ENCODE measurements around the gene CDS2. TPM values are rescaled to one million over a fixed set of nuclear protein-coding genes. Genes with fewer than 3 reads are reported as not detected.
"Not testable (repeated sequence)": the region's sequence is repeated elsewhere in the genome, so short reads cannot be mapped to it uniquely, and the experiment has no call there.

The CDS2 gene
- polyA plus RNA-seq, 3 donors from 2014 or later, result 50.1 to 61.1 (median 54.8) TPM

- Mint-ChIP-seq H3K4me1 (peaks cover 6 to 18% of the 10 kb centered on the region in 2 donors), H3K36me3 (peaks cover 27 to 60% (median 43%) of the 10 kb centered on the region in 3 donors)
- H3K27me3 Mint-ChIP-seq (ENCODE audit: low read depth in 3 of 3); H3K9me3 Mint-ChIP-seq; H3K27ac Mint-ChIP-seq; H3K4me3 Mint-ChIP-seq; DNase-seq: not testable (repeated sequence)
These were observed 26.9 kb upstream of the CDS2 start for GRCh38 chr20:5099909-5100308.

DNA sequence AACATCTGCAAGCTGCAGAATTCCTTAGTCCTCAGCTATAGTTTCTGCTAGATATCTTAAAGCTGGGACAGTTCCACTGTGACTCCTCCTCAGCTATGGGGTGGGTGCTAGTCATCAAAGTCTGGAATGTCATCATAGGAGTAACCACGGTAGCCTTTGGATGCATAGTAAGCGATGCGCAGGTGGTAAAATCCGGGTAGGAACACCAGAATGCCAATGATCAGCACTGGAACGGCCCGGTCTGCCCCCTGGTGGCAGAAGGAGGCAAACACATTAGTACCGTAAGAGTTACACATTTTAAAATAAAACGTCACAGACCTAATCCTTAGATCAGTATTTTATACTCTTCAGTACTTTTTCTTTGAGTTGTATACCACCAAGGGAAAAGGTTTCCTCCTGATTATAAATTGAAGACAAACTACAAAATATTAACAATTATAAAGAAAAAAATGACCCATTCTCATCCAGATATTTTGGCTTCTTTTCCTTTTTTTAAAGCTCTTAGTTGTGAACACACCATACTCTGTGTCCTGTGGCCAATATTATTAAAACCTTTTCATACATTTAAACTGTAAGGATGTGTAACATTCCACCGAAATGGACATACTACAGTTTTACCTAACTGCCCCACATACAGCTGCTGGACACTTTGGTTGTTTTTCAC lies 26.0 kb upstream of the CDS2 start:
- peak overlapping the region; percentile 1 to 79 (median 58) for H3K27ac Mint-ChIP-seq
- DNase-seq, result peak; percentile 64 to 71 (median 67)
- H3K36me3 Mint-ChIP-seq, result peaks cover 27 to 55% (median 38%) of the 10 kb centered on the region in 3 donors
- H3K4me1 Mint-ChIP-seq, result peaks cover 6 to 18% of the 10 kb centered on the region in 2 donors
- H3K4me3 Mint-ChIP-seq, result peak overlapping the region in 1 of 5 donors; percentile 40
- H3K9me3 Mint-ChIP-seq, result no peaks in the 10 kb centered on the region
- no peaks in the 10 kb centered on the region for H3K27me3 Mint-ChIP-seq (ENCODE audit: low read depth in 3 of 3)

- peaks cover 22 to 50% (median 23%) of the 10 kb centered on the region in 3 donors for H3K36me3 Mint-ChIP-seq
- peaks cover 0 to 1% (median 0%) of the 10 kb centered on the region in 3 donors for H3K27me3 Mint-ChIP-seq (ENCODE audit: low read depth in 3 of 3)
- no peaks in the 10 kb centered on the region for H3K9me3 Mint-ChIP-seq
- peak overlapping the region in 1 of 6 donors; percentile 36 for H3K27ac Mint-ChIP-seq
- no peak overlapping the region for H3K4me3 Mint-ChIP-seq
- DNase-seq, result no peak
- H3K4me1 Mint-ChIP-seq, result peaks cover 6 to 18% of the 10 kb centered on the region in 2 donors
These were observed 22.3 kb upstream of the CDS2 start for GRCh38 chr20:5104479-5104878.

DNA sequence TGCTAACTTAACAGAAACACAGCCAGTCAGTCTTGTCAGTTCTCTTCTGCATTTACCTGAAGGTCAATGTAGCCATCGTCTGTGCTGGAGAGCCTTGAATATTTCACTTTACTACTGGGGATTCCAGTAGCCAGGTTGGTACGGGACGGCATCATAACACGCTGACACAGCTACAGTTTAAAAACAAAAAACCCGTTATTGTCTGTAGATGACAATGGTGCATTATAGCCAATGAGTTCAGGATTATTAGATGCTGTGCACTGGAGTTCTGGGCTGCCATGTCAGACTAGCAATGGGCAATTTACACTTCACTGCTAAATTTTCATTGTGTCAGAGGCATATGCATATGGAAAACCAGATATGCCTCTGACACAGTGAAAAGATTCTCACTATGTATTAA lies 17.5 kb upstream of the CDS2 start:
- Mint-ChIP-seq H3K4me3 (no peak overlapping the region), H3K9me3 (no peaks in the 10 kb centered on the region), H3K27me3 (ENCODE audit: low read depth in 3 of 3) (peaks cover 3 to 16% (median 7%) of the 10 kb centered on the region in 3 donors), H3K27ac (peak overlapping the region in 2 of 6 donors; percentile 17 to 49), H3K4me1 (peaks cover 18 to 19% of the 10 kb centered on the region in 2 donors), H3K36me3 (peaks cover 4 to 20% (median 10%) of the 10 kb centered on the region in 3 donors)
- DNase-seq, result no peak

DNA sequence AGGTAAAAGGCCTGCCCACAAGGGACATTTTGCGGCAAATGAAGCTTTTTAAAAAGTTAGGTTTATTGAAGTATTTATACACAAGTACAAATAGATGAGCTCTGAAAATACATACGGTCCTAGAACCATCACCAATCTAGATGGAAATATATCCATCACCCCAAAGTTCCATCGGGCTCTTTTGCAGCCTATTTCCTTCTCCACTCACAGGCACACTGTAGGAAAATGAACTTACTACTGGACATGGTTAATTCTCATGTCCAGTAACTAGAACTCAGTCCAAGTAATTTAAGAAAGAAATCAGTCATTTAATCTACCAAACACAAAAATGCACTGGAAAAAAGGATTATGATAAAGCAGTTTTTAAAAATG lies 13.2 kb upstream of the CDS2 start:
- Mint-ChIP-seq H3K36me3 (peaks cover 4 to 23% (median 14%) of the 10 kb centered on the region in 3 donors), H3K9me3 (no peaks in the 10 kb centered on the region), H3K27me3 (ENCODE audit: low read depth in 3 of 3) (peaks cover 2 to 16% (median 8%) of the 10 kb centered on the region in 3 donors), H3K4me1 (peaks cover 27 to 33% of the 10 kb centered on the region in 2 donors), H3K27ac (peak overlapping the region; percentile 95 to 98 (median 98)), H3K4me3 (peak overlapping the region; percentile 90 to 97 (median 95))
- no peak for DNase-seq

- Mint-ChIP-seq H3K4me3 (peak overlapping the region in 3 of 5 donors; percentile 18 to 60 (median 41)), H3K9me3 (no peaks in the 10 kb centered on the region)
These were observed 12.4 kb upstream of the CDS2 start for GRCh38 chr20:5114403-5114802.

GRCh38 chr20:5116875-5117274 lies 9.9 kb upstream of the CDS2 start:
- H3K36me3 Mint-ChIP-seq, result peaks cover 4 to 13% (median 12%) of the 10 kb centered on the region in 3 donors
- peaks cover 41 to 55% of the 10 kb centered on the region in 2 donors for H3K4me1 Mint-ChIP-seq
- H3K27ac Mint-ChIP-seq, result no peak overlapping the region
- peaks cover 2 to 20% (median 19%) of the 10 kb centered on the region in 3 donors for H3K27me3 Mint-ChIP-seq (ENCODE audit: low read depth in 3 of 3)
- no peak overlapping the region for H3K4me3 Mint-ChIP-seq
- DNase-seq, result no peak
- H3K9me3 Mint-ChIP-seq, result no peaks in the 10 kb centered on the region

More at GRCh38 chr20:5114403-5114802, 12.4 kb upstream of the CDS2 start:
- no peak for DNase-seq
- peaks cover 4 to 16% (median 13%) of the 10 kb centered on the region in 3 donors for H3K36me3 Mint-ChIP-seq
- H3K27ac Mint-ChIP-seq, result peak overlapping the region; percentile 73 to 98 (median 90)
- peaks cover 33 to 39% of the 10 kb centered on the region in 2 donors for H3K4me1 Mint-ChIP-seq
- peaks cover 2 to 16% (median 11%) of the 10 kb centered on the region in 3 donors for H3K27me3 Mint-ChIP-seq (ENCODE audit: low read depth in 3 of 3)

- peaks cover 28 to 42% of the 10 kb centered on the region in 2 donors for H3K4me1 Mint-ChIP-seq
- DNase-seq, result no peak
- peaks cover 4 to 13% (median 12%) of the 10 kb centered on the region in 3 donors for H3K36me3 Mint-ChIP-seq
- peak overlapping the region; percentile 80 to 97 (median 90) for H3K27ac Mint-ChIP-seq
- peaks cover 0 to 13% (median 6%) of the 10 kb centered on the region in 3 donors for H3K27me3 Mint-ChIP-seq (ENCODE audit: low read depth in 3 of 3)
- H3K4me3 Mint-ChIP-seq, result peak overlapping the region; percentile 92 to 97 (median 94)
- no peaks in the 10 kb centered on the region for H3K9me3 Mint-ChIP-seq
These were observed 8.3 kb upstream of the CDS2 start for GRCh38 chr20:5118220-5119142.

DNA sequence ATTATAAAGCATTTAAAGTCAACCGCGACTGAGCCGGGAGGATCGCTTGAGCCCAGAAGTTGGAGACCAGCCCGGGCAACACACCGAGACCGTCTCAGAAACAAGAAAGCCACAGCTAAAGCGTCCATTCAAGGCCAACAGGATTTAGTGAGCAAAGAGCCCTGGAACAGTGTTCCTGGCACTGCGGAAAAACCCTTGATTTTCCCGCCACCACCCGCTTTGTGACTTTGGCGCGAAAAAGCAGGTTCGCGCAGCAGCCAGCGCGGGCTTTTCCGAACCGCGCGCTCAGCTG lies 7.7 kb upstream of the CDS2 start:
- Mint-ChIP-seq H3K36me3 (peaks cover 4 to 13% (median 12%) of the 10 kb centered on the region in 3 donors), H3K4me1 (peaks cover 25 to 38% of the 10 kb centered on the region in 2 donors), H3K27me3 (ENCODE audit: low read depth in 3 of 3) (peaks cover 0 to 13% (median 3%) of the 10 kb centered on the region in 3 donors), H3K9me3 (no peaks in the 10 kb centered on the region), H3K27ac (peak overlapping the region; percentile 80 to 97 (median 90)), H3K4me3 (peak overlapping the region; percentile 92 to 97 (median 94))
- no peak for DNase-seq

- Mint-ChIP-seq H3K4me1 (peaks cover 25 to 38% of the 10 kb centered on the region in 2 donors), H3K36me3 (peaks cover 4 to 13% (median 12%) of the 10 kb centered on the region in 3 donors), H3K9me3 (no peaks in the 10 kb centered on the region), H3K27me3 (ENCODE audit: low read depth in 3 of 3) (peaks cover 0 to 13% (median 3%) of the 10 kb centered on the region in 3 donors), H3K27ac (peak within 1 kb of the TSS; percentile 93 to 97 (median 96)), H3K4me3 (peak within 1 kb of the TSS; percentile 92 to 97 (median 94))
- peak; percentile 93 to 94 (median 93) for DNase-seq
These were observed 7.2 kb upstream of the CDS2 start, which contains the start of gene PCNA for GRCh38 chr20:5119435-5120184. Gene PCNA, minus strand, starts transcription at chr20:5119958. Its CDS starts 160 bp downstream, at chr20:5119798.

GRCh38 chr20:5120185-5120476 lies 6.7 kb upstream of the CDS2 start:
- peak overlapping the region; percentile 92 to 97 (median 94) for H3K4me3 Mint-ChIP-seq
- peak overlapping the region; percentile 93 to 97 (median 96) for H3K27ac Mint-ChIP-seq
- DNase-seq, result no peak
- H3K4me1 Mint-ChIP-seq, result peaks cover 27 to 39% of the 10 kb centered on the region in 2 donors
- H3K27me3 Mint-ChIP-seq (ENCODE audit: low read depth in 3 of 3), result peaks cover 0 to 12% (median 3%) of the 10 kb centered on the region in 3 donors
- H3K9me3 Mint-ChIP-seq, result no peaks in the 10 kb centered on the region
- peaks cover 4 to 8% (median 6%) of the 10 kb centered on the region in 3 donors for H3K36me3 Mint-ChIP-seq

GRCh38 chr20:5122873-5123260 lies 3.9 kb upstream of the CDS2 start:
- DNase-seq, result no peak
- Mint-ChIP-seq H3K9me3 (no peaks in the 10 kb centered on the region), H3K4me3 (no peak overlapping the region), H3K4me1 (peaks cover 43 to 51% of the 10 kb centered on the region in 2 donors), H3K27me3 (ENCODE audit: low read depth in 3 of 3) (peaks cover 1 to 16% (median 9%) of the 10 kb centered on the region in 3 donors), H3K36me3 (no peaks in the 10 kb centered on the region), H3K27ac (no peak overlapping the region)

- DNase-seq, result peak; percentile 64 to 70 (median 69)
- Mint-ChIP-seq H3K4me1 (peaks cover 36 to 39% of the 10 kb centered on the region in 2 donors), H3K36me3 (no peaks in the 10 kb centered on the region), H3K9me3 (no peaks in the 10 kb centered on the region), H3K4me3 (peak overlapping the region; percentile 89 to 94 (median 91)), H3K27ac (peak overlapping the region; percentile 90 to 97 (median 94)), H3K27me3 (ENCODE audit: low read depth in 3 of 3) (peaks cover 1 to 6% (median 5%) of the 10 kb centered on the region in 3 donors)
These were observed 523 bp downstream of the CDS2 start for GRCh38 chr20:5127204-5127858.

All from immature natural killer cell (primary cell).